T-helper 1 cell treated with Interleukin-12 subunit alpha and Interleukin-12 subunit beta and Interleukin-4 antibody, amounts not matched to agents 30 μg/mL and 1 μg/mL, for 36 hours (primary cell): ENCODE results near the gene KDM4B.
"Not testable (repeated sequence)": the region's sequence is repeated elsewhere in the genome, so short reads cannot be mapped to it uniquely, and the experiment has no call there.

Source experiments
- H3K27ac Mint-ChIP-seq: one replicate; pipeline ENCODE4 v1.8.0; 2021; ENCODE audit warnings: mild to moderate bottlenecking, mixed read lengths
- H3K27me3 Mint-ChIP-seq: one replicate; pipeline ENCODE4 v1.8.0; 2021; ENCODE audit warnings: low read depth, mixed read lengths
- H3K36me3 Mint-ChIP-seq: one replicate; pipeline ENCODE4 v1.8.0; 2021; ENCODE audit warnings: low read depth, mixed read lengths
- H3K4me1 Mint-ChIP-seq: one replicate; pipeline ENCODE4 v1.8.0; 2021; ENCODE audit warnings: low read depth, mixed read lengths
- H3K4me3 Mint-ChIP-seq: one replicate; pipeline ENCODE4 v1.8.0; 2021; ENCODE audit warnings: mild to moderate bottlenecking, moderate library complexity, mixed read lengths
- H3K9me3 Mint-ChIP-seq: one replicate; pipeline ENCODE4 v1.8.0; 2021; ENCODE audit warnings: mixed read lengths

KDM4B gene

GRCh38 chr19:5024282-5024681, 55.4 kb downstream of the KDM4B start:
- H3K27me3 Mint-ChIP-seq, result no peaks in the 10 kb centered on the region
- peaks cover 3% of the 10 kb centered on the region for H3K36me3 Mint-ChIP-seq
- H3K9me3 Mint-ChIP-seq, result no peaks in the 10 kb centered on the region
- no peak overlapping the region for H3K4me3 Mint-ChIP-seq
- no peaks in the 10 kb centered on the region for H3K4me1 Mint-ChIP-seq
- no peak overlapping the region for H3K27ac Mint-ChIP-seq

DNA sequence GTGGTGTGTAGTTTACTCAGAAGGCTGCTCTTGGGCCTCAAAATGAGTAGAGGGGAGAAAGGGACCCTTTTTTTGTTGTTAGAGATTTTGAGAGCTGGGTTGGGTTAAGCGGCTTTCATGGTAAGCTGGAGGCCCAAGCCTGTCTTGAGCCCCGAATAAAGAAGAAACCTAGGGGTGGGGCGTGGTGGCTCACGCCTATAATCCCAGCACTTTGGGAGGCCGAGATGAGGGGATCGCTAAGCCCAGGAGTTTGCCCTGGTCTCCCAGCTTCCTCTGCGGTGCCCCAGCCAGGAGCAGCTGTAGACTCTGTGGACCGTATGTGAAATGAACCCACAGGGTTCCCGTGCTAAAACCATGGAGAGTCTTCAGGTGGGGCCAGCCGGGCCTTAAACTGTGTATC, 56.1 kb downstream of the KDM4B start:
- no peak overlapping the region for H3K4me3 Mint-ChIP-seq
- H3K27me3 Mint-ChIP-seq, result no peaks in the 10 kb centered on the region
- no peak overlapping the region for H3K27ac Mint-ChIP-seq
- peaks cover 3% of the 10 kb centered on the region for H3K36me3 Mint-ChIP-seq
- no peaks in the 10 kb centered on the region for H3K9me3 Mint-ChIP-seq
- H3K4me1 Mint-ChIP-seq, result no peaks in the 10 kb centered on the region

DNA sequence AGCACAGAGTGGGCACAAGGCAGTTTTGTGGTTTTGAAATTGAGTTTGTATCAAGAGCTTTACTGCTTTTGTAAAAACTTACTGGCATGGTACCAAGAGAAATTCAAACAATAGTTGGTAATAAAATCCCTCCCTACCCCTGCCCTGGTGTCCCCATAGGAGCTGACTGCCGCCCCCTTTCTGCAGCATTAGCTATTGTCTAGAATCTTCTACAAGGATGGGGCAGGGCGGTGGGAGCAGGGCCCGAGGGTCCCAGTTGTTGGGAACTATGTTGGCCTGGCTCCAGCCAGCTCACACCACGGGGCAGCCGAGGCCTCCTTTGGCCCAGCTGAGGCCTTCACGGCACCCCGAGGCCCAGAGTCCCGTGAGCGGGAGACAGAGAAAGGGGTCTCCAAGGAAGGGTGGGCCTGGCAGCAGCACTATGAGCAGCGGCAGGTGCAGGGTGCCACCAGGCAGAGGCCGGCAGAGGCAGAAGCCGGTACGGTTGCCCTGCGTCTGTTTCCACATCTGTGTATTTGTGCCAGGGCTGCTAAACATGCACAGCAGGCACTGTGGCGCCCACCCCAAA, 57.9 kb downstream of the KDM4B start:
- Mint-ChIP-seq H3K27me3 (no peaks in the 10 kb centered on the region), H3K27ac (no peak overlapping the region), H3K4me1 (peaks cover 2% of the 10 kb centered on the region), H3K36me3 (no peaks in the 10 kb centered on the region), H3K9me3 (no peaks in the 10 kb centered on the region), H3K4me3 (no peak overlapping the region)

- Mint-ChIP-seq H3K27ac (no peak overlapping the region), H3K4me3 (no peak overlapping the region), H3K36me3 (no peaks in the 10 kb centered on the region), H3K4me1 (peaks cover 2% of the 10 kb centered on the region), H3K9me3 (no peaks in the 10 kb centered on the region), H3K27me3 (no peaks in the 10 kb centered on the region)
Observed at GRCh38 chr19:5028229-5028886, 59.4 kb downstream of the KDM4B start.

DNA sequence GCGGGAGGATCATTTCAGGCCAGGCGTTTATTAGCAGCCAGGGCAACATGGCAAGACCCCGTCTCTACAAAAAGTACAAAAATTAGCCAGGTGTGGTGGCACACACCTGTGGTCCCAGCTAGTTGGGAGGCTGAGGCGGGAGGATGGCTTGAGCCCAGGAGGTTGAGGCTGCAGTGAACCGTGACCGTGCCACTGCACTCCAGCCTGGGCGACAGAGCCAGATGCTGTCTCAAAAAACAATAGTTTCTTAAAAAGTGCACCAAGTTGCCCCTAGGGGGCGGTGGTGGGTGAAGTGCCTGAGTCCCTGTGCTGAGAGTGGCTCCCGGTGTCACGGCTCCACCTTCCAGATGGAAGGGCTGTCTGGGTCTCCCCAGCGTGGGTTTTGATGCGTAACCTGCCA, 60.7 kb downstream of the KDM4B start:
- not testable (repeated sequence) for H3K4me3 Mint-ChIP-seq, H3K27me3 Mint-ChIP-seq, H3K27ac Mint-ChIP-seq, H3K9me3 Mint-ChIP-seq, H3K4me1 Mint-ChIP-seq, H3K36me3 Mint-ChIP-seq

GRCh38 chr19:5030136-5030820, 61.4 kb downstream of the KDM4B start:
- H3K27ac Mint-ChIP-seq, result no peak overlapping the region
- H3K4me1 Mint-ChIP-seq, result peaks cover 2% of the 10 kb centered on the region
- peaks cover 7% of the 10 kb centered on the region for H3K36me3 Mint-ChIP-seq
- no peaks in the 10 kb centered on the region for H3K9me3 Mint-ChIP-seq
- no peak overlapping the region for H3K4me3 Mint-ChIP-seq
- no peaks in the 10 kb centered on the region for H3K27me3 Mint-ChIP-seq

DNA sequence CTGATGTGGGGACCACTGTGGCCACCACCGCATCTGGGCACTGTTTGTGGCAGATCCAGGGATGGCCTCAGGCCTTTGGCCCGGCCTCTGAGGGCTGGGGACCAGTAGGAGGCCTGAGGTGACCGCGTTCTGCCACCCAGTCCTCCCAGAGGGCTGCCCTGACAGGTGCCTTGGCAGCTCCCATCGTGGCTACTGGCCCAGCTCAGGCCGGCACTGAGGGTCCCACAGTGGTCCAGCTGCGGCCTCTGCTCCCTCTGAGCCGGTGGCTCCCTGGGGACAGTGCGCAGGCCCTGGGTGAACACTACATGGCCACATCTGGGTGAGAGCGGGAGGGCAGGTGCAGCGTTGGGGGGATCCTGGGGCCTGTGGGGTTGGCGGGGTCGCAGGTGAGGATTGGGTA, 61.9 kb downstream of the KDM4B start:
- no peak overlapping the region for H3K27ac Mint-ChIP-seq
- H3K27me3 Mint-ChIP-seq, result no peaks in the 10 kb centered on the region
- peaks cover 7% of the 10 kb centered on the region for H3K36me3 Mint-ChIP-seq
- H3K4me3 Mint-ChIP-seq, result no peak overlapping the region
- peaks cover 2% of the 10 kb centered on the region for H3K4me1 Mint-ChIP-seq
- H3K9me3 Mint-ChIP-seq, result no peaks in the 10 kb centered on the region

DNA sequence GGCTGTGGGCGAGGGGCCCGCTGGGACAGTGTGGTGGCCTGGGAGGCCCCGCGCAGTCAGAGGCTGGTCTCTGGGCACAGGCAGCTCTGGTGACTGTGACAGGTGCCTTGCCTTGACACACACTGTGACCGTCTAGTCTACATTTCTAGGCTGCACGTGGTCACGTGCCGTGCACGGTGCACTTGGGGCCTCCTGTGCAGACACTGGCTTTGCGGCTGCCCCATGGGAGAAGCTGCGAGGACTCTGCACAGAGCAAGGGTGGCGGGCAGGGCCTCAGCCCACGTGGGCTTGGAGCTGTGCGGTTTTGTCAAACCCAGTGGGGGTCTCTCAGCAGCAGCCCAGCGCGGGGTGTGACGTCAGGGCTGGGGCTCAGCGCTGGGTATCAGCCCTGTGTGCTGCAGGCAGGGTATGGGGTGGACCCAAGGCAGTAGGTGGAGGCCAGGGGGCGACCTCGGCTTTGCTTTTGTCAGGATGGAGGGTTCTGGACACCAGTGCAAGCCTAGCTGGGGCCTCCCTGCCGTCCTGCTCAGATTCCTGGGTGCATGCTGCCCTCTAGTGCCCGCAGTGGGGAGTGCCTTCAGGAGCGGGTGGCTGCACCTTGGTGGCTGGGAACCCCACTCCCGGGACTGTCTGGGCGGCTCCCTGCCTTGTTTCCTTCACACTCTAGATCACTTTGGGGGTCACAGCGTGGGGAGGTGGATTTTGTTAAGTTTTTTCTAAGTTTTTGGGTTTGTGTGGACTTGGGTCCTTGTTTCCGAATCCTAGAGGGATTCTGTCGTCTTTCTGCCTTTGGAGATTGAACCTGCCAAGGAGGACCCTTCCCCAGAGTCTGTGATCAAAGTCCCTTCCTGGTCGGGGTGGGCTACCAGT, 62.6 kb downstream of the KDM4B start:
- H3K4me1 Mint-ChIP-seq, result peaks cover 2% of the 10 kb centered on the region
- no peaks in the 10 kb centered on the region for H3K27me3 Mint-ChIP-seq
- no peak overlapping the region for H3K4me3 Mint-ChIP-seq
- peaks cover 7% of the 10 kb centered on the region for H3K36me3 Mint-ChIP-seq
- no peaks in the 10 kb centered on the region for H3K9me3 Mint-ChIP-seq
- no peak overlapping the region for H3K27ac Mint-ChIP-seq

DNA sequence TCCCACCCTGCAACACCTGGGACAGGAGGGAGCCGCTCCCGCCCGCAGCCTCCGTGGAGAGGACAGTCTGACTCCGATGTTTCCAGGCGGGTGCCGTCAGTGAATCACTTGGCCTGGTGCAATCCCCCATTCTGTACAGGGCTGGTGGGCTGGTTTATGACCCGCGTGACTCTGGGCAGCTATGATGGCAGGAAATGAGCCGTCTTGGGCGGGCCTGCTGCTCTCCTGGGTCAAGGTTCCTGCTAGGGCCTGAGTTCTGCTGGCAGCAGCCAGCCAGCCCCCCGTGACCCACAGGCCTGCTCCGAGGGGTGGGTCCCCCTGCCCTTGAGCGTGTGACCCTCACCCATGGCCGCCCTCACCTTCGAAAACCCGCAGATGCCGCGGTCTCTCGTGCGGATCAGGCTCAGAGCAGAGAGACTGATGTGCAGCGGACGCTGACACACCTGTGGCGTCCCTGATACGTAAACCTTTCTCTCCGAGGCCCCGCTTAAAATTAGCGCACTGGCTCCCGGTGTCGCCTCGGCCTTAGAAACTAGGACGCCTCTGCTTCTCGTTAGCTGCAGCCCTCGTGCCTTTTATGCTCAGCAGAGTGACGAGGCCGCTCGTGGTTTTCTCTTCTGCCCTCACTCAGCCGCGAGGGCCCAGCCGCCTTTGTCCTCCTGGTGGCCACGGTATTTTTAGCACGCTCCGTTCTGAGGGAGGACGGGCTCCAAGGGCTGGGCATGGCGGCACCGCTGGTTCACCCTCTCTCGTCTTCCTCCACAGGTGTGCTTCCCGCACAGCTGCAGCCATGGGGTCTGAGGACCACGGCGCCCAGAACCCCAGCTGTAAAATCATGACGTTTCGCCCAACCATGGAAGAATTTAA, 63.4 kb downstream of the KDM4B start:
- Mint-ChIP-seq H3K4me1 (peaks cover 2% of the 10 kb centered on the region), H3K36me3 (peaks cover 7% of the 10 kb centered on the region), H3K9me3 (no peaks in the 10 kb centered on the region)

GRCh38 chr19:5035105-5035761, 66.3 kb downstream of the KDM4B start:
- Mint-ChIP-seq H3K4me3 (no peak overlapping the region), H3K9me3 (no peaks in the 10 kb centered on the region), H3K27ac (no peak overlapping the region), H3K27me3 (no peaks in the 10 kb centered on the region), H3K4me1 (peaks cover 2% of the 10 kb centered on the region), H3K36me3 (peaks cover 7% of the 10 kb centered on the region)

More for the DNA sequence above, 63.4 kb downstream of the KDM4B start:
- H3K4me3 Mint-ChIP-seq, result no peak overlapping the region
- no peak overlapping the region for H3K27ac Mint-ChIP-seq
- H3K27me3 Mint-ChIP-seq, result no peaks in the 10 kb centered on the region

- H3K36me3 Mint-ChIP-seq, result peaks cover 7% of the 10 kb centered on the region
- no peaks in the 10 kb centered on the region for H3K9me3 Mint-ChIP-seq
- no peaks in the 10 kb centered on the region for H3K4me1 Mint-ChIP-seq
- no peak overlapping the region for H3K4me3 Mint-ChIP-seq
- no peaks in the 10 kb centered on the region for H3K27me3 Mint-ChIP-seq
- H3K27ac Mint-ChIP-seq, result no peak overlapping the region
Observed at GRCh38 chr19:5035793-5036697, 67.1 kb downstream of the KDM4B start.

GRCh38 chr19:5036698-5037563, 68.0 kb downstream of the KDM4B start:
- H3K4me1 Mint-ChIP-seq, result no peaks in the 10 kb centered on the region
- no peak overlapping the region for H3K27ac Mint-ChIP-seq
- no peaks in the 10 kb centered on the region for H3K9me3 Mint-ChIP-seq
- H3K36me3 Mint-ChIP-seq, result peaks cover 7% of the 10 kb centered on the region
- H3K27me3 Mint-ChIP-seq, result no peaks in the 10 kb centered on the region
- H3K4me3 Mint-ChIP-seq, result no peak overlapping the region
